MM.1S (cell line): ENCODE data around the gene GRAMD1B.

Experiments used
- EZH2 ChIP-seq: fragments of 300-600 bp; sonication (generic); optimal IDR thresholded peaks from 2 replicates; pipeline ENCODE3; 2017; ENCODE audit warnings: low read depth, mild to moderate bottlenecking, antibody characterized with exemption, low read length, mixed read lengths
- EZH2phosphoT487 ChIP-seq: fragments of 300-600 bp; sonication (generic); IDR thresholded peaks from 2 replicates; pipeline ENCODE4 v1.6.1; 2018; ENCODE audit warnings: antibody characterized with exemption, low read length
- TF ChIP-seq, protein P1 (sequence below): fragments of 300-600 bp; sonication (generic); IDR thresholded peaks from 2 replicates; pipeline ENCODE4 v1.5.1; 2016; ENCODE audit warnings: antibody characterized with exemption, low read length, mixed read lengths

DNA sequence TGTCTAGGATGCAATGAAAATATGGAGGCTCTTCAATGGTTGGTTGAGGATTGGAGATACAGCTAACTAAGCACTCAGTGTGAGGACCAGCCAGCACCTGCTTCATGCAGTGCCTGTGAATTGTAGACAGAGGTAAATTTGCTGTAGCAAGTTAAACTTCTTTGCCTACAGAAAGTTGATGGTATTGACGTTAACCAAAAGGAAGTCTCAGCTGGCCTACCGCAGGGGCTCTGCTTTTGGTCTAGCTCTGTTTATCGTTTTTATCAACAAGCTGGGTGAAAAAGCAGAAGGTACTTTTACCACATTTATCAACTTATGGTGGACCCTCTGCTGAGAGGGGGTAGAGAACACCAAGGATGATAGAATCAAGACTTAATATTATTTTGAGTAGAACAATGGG lies 51.6 kb downstream of the GRAMD1B start:
- TF ChIP-seq, protein P1, sequence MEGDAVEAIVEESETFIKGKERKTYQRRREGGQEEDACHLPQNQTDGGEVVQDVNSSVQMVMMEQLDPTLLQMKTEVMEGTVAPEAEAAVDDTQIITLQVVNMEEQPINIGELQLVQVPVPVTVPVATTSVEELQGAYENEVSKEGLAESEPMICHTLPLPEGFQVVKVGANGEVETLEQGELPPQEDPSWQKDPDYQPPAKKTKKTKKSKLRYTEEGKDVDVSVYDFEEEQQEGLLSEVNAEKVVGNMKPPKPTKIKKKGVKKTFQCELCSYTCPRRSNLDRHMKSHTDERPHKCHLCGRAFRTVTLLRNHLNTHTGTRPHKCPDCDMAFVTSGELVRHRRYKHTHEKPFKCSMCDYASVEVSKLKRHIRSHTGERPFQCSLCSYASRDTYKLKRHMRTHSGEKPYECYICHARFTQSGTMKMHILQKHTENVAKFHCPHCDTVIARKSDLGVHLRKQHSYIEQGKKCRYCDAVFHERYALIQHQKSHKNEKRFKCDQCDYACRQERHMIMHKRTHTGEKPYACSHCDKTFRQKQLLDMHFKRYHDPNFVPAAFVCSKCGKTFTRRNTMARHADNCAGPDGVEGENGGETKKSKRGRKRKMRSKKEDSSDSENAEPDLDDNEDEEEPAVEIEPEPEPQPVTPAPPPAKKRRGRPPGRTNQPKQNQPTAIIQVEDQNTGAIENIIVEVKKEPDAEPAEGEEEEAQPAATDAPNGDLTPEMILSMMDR, result no peak
- TF ChIP-seq EZH2phosphoT487, result no peak
- no peak for TF ChIP-seq EZH2
